GM19324 (cell line): ENCODE measurements around the gene MCCC1.
"Not testable (repeated sequence)": the region's sequence is repeated elsewhere in the genome, so short reads cannot be mapped to it uniquely, and the experiment has no call there.

Experiments used
- ATAC-seq: cut with Tn5 transposase; IDR thresholded peaks from one replicate; pipeline ENCODE4 v1.9.1; 2021; ENCODE audit warnings: mild to moderate bottlenecking, moderate library complexity; ENCODE audit not compliant: unreplicated experiment, low FRiP score

Gene MCCC1

DNA sequence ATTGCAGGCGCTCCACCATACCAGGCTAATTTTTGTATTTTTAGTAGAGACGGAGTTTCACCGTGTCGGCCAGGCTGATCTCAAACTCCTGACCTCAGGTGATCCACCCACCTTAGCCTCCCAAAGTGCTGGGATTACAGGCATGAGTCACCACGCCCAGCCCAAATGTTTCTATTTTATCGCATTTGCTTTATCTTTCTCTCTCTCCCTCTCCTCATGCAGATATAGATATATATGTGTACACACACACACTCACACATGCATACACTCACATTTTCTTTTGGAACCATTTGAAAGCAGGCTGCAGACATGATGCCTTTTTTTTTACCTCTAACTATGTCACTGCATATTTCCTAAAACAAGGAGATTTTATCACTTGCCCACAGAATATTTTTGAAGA, 7.3 kb upstream of the MCCC1 start:
- ATAC-seq: no peak

DNA sequence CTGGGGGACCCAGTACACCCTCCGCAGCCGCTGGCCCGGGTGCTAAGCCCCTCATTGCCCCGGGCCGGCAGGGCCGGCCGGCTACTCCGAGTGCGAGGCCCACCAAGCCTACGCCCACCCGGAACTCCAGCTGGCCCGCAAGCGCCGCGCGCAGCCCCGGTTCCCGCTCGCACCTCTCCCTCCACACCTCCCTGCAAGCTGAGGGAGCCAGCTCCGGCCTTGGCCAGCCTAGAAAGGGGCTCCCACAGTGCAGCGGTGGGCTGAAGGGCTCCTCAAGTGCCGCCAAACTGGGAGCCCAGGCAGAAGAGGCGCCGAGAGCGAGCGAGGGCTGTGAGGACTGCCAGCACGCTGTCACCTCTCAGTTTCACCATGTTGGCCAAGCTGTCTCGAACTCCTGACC, 4.7 kb upstream of the MCCC1 start:
- not testable (repeated sequence) for ATAC-seq

DNA sequence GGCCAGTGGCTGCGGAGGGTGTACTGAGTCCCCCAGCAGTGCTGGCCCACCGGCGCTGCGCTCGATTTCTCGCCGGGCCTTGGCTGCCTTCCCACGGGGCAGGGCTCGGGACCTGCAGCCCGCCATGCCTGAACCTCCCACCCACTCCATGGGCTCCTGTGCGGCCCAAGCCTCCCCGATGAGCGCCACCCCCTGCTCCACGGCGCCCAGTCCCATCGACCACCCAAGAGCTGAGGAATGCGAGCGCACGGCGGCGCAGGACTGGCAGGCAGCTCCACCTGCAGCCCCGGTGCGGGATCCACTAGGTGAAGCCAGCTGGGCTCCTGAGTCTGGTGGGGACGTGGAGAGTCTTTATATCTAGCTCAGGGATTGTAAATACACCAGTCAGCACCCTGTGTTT, 1.7 kb upstream of the MCCC1 start:
- not testable (repeated sequence) for ATAC-seq

DNA sequence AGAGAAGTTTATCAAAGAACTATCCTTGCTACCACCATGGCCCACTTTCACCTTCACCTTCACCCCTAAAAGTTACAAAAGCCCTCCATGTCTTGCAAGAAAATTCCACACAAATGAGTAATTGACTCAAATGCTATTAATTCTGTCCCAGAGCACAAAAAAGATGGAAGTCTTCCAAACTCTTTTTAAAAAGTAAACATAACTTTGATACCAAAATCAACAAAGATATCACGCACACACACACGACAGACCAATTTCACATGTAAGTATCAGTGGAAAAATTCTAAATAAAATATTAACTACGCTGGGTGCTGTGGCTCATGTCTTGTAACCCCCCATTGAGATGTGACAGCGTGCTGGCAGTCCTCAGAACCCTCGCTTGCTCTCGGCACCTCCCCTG, 1.1 kb upstream of the MCCC1 start:
- no peak for ATAC-seq

DNA sequence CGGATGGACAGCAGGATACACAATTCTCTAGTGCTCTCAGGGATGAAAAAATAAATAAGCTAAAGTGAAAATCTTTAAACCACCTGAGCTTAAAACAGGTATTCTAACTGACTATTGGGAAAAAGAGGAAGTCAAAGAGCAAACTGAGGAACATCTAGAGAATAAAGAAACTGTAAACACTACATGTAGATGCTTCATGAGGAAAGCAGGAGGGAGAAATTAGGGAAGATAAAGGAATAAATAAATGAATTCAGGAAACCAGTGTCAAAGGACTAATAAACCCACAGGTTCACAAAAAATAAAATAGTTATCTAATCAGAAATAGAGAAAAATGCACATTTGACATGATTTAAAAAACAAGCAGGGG, 525 bp upstream of the MCCC1 start:
- peak; percentile 4 for ATAC-seq

DNA sequence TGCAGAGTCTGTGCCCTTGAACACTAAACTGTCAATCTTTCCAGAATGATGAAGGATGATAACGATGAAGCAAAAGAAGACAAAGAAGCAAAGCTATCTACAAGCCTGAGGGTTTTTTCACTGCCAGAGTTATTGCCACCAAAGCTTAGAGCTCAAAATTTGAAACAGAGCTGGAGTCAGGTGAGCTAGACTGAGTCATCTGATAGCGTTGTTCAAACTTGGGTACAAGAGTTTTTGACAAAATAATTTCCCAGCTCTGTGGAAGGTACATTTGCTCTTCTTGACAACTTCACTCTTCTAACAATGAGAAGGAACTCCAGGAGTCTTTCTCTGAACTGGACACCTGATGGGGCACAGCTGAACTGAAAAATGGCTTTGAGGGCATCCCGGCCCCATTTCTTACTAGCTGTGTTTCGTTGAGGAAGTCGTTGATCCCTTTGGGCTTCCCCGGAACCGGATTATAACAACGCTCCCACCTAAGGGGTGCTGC, 715 bp downstream of the MCCC1 start:
- no peak for ATAC-seq

DNA sequence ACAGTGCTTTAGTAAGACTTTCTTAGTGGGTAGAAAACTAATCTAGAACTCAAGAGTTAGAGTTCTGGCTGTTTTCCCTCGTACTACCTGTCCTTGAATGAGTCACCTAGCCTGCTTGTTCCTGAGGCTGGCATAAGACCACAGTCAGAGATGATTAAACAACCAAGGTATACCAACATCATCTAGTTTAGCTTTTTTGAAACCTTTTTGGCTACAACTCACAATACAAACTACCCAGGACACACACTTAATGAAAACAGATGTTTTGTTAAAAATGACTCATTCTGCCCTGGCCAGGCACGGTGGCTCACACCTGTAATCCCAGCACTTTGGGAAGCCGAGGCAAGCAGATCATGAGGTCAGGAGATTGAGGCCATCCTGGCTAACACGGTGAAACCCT, 4.6 kb downstream of the MCCC1 start:
- no peak for ATAC-seq

DNA sequence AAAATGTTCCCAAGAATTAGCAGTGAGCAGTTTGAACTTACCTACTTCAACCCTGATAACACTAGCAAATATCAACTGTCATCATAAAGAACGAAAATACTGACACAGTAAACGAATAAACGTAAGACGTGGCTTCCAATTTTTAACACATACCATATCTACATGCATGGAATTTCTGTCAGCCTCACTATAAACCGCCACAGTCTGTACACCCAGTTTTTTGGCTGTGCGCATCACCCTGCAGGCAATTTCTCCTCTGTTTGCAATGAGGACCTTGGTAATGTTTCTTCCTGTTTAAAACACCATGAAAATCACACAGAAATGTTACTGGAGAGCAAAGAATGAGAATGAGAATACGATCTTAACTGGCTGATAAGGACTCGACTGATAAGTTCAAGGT, 7.0 kb downstream of the MCCC1 start:
- ATAC-seq: no peak

DNA sequence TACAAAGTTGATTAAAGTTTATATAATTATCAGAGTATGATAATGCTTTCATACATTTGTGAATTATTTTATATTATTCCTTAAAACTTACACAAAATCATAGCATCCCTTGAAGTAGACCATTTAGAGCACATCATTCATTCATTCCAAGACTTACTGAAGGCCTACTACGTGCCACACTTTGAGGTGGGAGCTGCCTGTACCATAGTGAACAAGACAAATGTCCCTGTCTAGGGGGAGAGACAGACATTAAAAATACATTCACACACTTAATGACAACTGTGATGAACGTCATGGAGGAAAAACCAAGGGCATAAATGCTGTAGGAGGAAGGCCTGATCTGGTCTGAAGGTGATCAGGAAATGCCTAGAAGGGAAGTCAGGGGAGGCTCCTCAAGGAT, 12.1 kb downstream of the MCCC1 start:
- ATAC-seq: no peak

DNA sequence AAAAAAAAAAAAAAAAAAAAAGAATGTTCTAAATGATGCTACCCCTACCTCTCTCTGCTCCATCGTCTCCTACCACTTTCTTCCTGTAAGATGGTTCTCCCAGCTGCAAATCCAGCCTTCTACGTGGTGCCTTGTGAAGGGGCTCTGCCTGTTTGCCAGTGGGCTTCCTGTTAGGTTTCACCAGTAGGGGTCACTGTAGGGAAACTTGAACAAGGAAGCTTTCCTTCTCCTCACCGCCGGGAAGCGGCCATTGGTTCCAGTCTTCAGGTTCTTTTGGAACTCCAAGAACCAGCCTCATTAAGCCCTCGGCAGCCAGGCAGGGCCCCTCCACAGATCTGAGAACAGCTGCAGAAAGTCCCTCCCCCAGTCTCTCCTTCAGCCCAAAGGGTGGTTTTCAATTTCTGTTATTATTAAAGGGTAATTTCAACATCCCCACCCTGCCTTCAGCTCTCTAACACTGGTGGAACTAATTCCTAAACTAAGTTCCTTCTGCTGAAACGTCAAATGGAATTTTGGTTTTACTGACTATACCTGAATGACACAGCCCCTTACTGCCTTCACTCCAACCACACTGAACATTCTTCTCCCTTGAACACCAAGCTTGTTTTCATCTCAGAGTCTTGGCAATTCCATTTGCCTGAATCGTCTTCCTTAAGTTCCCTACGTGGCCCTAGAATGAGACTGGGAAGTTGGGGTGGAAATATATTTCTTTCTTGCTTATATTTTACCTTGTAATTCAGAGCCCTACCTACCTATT, 13.5 kb downstream of the MCCC1 start:
- ATAC-seq: no peak

DNA sequence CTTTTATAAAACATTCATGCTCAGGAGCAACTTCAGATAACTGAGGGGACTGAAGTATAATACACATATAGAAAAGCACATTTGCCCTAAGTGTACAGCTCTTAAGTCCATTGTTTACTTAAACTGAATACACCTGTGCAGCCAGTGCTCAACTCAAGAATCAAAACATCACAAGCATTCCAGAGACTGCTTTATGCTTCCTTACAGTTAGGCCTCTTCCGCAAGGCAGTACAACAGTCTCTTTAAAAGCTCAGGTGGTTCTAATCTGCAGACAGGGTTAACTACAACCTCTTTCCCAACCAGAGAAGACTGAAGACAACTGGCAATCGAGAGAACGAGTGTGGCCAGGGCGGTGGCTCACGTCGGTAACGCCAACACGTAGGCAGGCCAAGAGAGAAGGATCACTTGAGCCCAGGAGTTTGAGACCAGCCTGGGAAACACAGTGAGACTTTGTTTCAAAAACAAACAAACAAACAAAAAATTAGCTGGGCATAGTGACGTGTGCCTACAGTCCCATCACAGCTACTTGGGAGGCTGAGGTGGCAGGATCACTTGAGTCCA, 16.9 kb downstream of the MCCC1 start:
- ATAC-seq: no peak

DNA sequence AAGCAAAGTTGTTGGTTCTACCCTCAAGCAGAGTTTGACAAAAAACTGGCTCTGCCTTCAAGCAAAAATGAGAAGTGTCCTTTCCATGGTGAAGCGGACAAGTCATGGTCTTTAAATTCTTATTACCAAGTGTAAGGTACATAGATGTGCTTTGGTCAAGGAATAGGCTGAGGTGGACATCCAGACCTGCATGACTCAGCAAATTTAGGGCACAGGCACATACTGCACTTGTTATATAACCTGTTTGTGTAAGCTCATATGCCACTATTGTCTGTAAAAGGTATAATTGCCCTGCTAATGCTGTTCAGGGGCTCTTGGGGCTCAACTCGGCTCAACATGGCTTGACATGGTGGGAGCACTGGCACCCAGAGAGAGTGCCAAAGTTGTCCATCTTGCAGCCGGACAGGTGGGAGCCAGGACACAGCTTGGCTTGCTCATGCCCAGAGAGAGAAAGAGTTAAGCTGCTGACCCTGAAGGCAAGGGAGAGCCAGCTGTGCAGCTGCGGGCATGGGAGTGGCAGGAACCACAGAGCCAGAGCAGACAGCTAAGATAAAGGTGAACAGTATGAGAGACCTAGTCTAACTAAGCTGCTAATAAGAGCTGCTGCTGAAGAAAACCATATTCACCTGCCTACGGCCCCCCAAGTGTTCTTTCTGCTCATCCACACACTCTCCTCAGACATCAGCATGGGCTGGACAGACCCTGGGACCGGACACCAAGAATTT, 17.7 kb downstream of the MCCC1 start:
- ATAC-seq: no peak

DNA sequence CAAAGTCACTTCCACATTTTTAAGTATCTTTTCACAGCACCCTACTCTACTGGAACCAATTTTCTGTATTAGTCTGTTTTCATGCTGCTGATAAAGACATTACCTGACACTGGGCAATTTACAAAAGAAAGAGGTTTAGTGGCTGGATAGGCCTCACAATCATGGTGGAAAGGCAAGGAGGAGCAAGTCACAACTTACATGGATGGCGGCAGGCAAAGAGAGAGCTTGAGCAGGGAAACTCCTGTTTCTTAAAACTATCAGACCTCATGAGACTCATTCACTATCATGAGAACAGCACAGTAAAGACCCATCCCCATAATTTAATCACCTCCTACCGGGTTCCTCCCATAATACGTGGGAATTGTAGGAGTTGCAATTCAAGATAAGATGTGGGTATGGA, 18.7 kb downstream of the MCCC1 start:
- ATAC-seq: no peak

DNA sequence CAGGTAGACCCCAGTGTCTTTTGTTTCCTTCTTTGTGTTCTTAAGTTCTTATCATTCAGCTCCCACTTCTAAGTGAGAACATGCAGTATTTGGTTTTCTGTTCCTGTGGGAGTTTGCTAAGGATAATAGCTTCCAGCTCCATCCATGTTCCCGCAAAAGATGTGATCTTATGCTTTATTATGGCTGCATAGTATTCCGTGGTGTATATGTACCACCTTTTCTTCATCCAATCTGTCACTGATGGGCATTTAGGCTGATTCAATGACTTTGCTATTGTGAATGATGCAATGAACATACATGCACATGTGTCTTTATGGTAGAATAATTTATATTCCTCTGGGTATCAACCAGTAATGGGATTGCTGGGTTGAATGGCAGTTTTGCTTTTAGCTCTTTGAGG, 24.4 kb downstream of the MCCC1 start:
- ATAC-seq: no peak

DNA sequence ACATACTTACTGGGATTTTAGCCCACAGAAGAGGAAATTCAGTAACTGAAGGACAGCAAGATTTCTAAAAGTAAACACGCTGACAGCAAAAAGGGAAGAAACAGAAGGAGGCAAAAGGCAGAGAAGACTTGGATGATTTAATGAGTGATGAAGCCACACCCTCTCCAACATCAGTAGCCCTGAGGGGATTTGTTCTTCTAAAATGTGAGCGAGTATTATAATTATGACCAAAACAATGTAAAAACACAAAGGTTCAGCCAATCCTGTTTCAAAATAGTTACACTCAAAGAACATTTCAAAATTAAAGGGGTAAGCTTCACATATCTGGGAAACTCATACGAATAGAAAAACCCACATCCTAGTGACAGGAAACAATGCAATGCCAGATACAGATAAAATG, 25.0 kb downstream of the MCCC1 start:
- ATAC-seq: no peak

DNA sequence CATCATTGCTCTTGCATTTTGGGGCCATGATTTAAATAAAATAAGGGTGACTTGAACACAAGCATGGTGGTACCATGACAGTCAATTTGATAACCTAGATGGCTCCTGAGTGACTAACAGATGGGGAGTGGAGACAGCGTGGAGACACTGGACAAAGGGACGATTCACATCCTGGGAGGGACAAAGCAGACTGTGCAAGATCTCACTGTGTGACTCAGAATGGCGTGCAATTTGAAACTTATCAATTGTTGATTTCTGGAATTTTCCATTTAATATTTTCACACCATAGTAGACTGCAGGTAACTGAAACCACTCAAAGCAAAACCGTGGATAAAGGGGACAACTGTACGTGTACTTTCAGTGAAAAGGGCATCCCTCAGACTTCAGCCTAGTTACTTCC, 25.5 kb downstream of the MCCC1 start:
- ATAC-seq: no peak

DNA sequence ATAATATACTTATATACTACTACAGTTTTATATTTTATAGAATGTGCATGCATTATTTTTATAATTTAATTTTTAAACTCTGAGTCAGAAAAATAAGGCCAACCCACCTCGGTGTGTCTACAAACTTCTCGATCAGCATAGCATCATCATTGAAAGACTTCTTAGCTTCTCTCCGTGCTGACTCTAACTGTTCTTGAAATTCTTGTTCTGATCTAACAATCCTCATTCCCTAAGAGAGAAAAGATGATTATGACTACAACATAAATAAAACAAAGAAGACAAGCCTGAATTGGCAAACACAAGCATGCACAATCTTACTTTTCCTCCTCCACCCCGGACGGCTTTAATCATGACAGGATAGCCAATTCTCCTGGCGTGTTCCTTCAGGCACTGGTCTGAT, 28.4 kb downstream of the MCCC1 start:
- no peak for ATAC-seq

DNA sequence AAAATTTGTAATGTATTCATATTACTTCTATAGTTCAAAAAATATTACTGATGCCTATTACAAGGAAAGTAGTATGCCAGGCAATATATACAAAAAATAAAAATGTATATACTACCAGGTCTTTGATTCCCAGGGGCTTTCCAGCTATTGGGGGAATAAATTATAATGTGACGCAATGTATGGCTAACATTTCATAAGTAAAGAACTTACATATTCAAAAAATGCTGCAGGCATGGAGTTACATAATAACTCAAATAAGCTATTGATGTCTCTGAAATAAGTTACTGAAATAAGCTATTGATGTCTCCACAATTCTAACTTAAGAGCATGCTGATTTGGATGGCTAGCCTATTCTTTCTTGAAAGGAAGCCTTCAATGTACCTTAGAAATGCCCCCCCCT, 30.2 kb downstream of the MCCC1 start:
- ATAC-seq: no peak

DNA sequence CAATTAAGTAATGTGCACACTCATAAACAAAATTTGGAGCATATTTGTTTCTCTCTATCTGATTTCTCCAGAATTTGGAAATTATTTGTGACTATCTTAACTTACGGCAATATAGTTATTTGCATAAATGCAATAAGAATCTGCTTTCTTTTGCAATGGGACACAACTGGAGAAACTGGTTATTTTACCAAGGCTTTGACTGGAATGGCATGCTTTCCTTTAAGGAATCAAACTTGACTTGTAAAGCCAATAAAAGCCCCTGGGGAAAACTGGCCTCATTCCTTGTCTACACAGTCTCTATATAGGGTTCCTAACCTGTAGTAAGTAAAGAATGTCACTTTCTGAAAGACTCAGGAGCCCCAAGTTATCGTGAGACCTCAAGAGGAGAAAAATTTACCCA, 32.4 kb downstream of the MCCC1 start:
- ATAC-seq: not testable (repeated sequence)

DNA sequence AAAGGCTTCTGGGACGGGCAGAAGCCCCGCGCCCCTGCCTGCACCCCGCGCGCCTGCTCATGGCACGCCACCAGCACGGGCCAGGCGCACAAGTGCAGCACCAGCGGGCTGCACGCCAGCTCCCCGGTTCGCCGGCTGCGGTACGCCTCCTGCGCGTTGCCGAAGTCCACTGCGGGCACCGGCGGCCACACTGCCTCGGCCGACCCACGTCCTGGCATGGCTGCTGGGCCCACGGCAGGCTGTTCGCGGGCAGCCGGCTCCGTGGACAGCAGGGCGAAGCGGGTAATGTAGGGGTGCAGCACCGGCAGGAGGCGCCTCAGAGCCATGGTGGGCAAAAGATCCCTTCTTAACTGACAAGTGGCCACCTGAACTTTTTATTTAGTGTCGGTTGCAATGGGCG, 34.8 kb downstream of the MCCC1 start:
- no peak for ATAC-seq

DNA sequence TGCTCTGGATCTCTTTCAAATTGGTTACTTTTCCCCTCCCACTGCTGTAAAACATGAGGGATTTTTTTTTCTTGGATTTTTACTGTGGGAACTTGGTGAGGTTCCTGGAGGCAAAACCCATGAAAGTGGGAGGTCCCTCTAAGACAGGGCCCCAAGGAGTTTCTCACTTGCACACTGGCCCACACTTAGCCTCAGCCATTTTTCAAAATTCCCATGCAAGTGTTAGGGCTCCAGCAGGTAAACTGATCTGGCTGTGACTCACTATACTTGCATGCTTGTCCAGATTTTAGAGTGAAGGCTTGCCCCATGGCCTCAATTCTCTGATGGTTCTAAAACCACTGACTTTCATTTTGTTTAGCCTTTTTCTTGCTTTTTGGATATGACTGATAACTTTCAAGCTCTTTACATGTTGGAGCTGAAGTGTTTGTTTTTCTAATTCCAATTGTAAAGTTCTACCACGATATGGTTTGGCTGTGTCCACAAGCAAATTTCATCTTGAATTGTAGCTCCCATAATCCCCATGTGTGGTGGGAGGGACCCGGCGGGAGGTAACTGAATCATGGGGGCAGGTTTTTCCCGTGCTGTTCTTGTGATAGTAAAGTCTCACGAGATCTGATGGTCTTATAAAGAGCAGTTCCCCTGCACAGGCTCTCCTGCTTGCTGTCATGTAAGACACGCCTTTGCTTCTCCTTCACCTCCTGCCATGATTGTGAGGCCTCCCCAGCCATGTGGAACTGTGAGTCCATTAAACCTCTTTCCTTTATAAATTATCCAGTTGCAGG, 37.7 kb downstream of the MCCC1 start:
- no peak for ATAC-seq
